A673 (cell line): ENCODE data around the gene ZNF708. TPM values are rescaled to one million over a fixed set of nuclear protein-coding genes. Genes with fewer than 3 reads are reported as not detected.
"Not testable (repeated sequence)": the region's sequence is repeated elsewhere in the genome, so short reads cannot be mapped to it uniquely, and the experiment has no call there.

Source experiments
- BruUV-seq: library from RNA; stranded (reverse); fragments of 400-500 nt; replicated peaks from 2 replicates; lab custom pipeline; 2021; lab: Mats Ljungman, UMichigan
- CTCF ChIA-PET: fragments of 300-600 bp; sonication (Branson Sonifier 250); formaldehyde crosslinking; loops from one replicate; lab custom pipeline; 2022; ENCODE audit warnings: antibody characterized with exemption; lab: Charles Lee
- POLR2A ChIA-PET: fragments of 300-600 bp; sonication (Branson Sonifier 250); formaldehyde crosslinking; loops from one replicate; lab custom pipeline; 2022; ENCODE audit warnings: antibody characterized with exemption; ENCODE audit not compliant: low non-redundant PET; lab: Charles Lee
- DNase-seq: peaks from one replicate; pipeline ENCODE4 v3.0.0-alpha.2; 2015; ENCODE audit warnings: low spot score
- H3K27ac ChIP-seq: fragments of 200-600 bp; sonication (generic); 2 replicates; pipeline ENCODE4 v1.5.1; 2016; ENCODE audit warnings: mixed run types, low read depth, mild to moderate bottlenecking, mixed read lengths, antibody characterized with exemption, low read length; ENCODE audit not compliant: poor library complexity, severe bottlenecking
- H3K27me3 ChIP-seq: fragments of 200-600 bp; sonication (generic); replicated peaks from 2 replicates; pipeline ENCODE4 v1.6.1; 2017; ENCODE audit warnings: mixed run types, low read depth, mild to moderate bottlenecking, mixed read lengths, antibody characterized with exemption, low read length; ENCODE audit not compliant: insufficient read depth, poor library complexity
- H3K36me3 ChIP-seq: fragments of 200-600 bp; sonication (generic); 2 replicates; pipeline ENCODE4 v1.6.1; 2016; ENCODE audit warnings: mixed run types, mild to moderate bottlenecking, mixed read lengths, antibody characterized with exemption, low read length; ENCODE audit not compliant: insufficient read depth, poor library complexity, severe bottlenecking
- H3K4me1 ChIP-seq: fragments of 200-600 bp; sonication (generic); 2 replicates; pipeline ENCODE4 v1.6.1; 2017; ENCODE audit warnings: mixed run types, mild to moderate bottlenecking, mixed read lengths, antibody characterized with exemption, low read length; ENCODE audit not compliant: insufficient read depth, poor library complexity, severe bottlenecking
- H3K4me3 ChIP-seq: fragments of 200-600 bp; sonication (generic); 2 replicates; pipeline ENCODE4 v1.5.1; 2016; ENCODE audit warnings: low read depth, mixed run types, mild to moderate bottlenecking, mixed read lengths, low read length; ENCODE audit not compliant: poor library complexity, severe bottlenecking
- H3K9me3 ChIP-seq: fragments of 200-600 bp; sonication (generic); 2 replicates; pipeline ENCODE4 v1.6.1; 2016; ENCODE audit warnings: mixed run types, low read depth, mild to moderate bottlenecking, mixed read lengths, antibody characterized with exemption, low read length; ENCODE audit not compliant: poor library complexity, severe bottlenecking
- CTCF ChIP-seq: fragments of 300-800, 200-600 bp; sonication (generic); conservative IDR thresholded peaks from 2 replicates; pipeline ENCODE4 v1.5.1; 2017; ENCODE audit warnings: low read depth, mild to moderate bottlenecking, antibody characterized with exemption, low read length, moderate library complexity, mixed read lengths
- EZH2 ChIP-seq: fragments of 200-600 bp; sonication (generic); IDR thresholded peaks from 2 replicates; pipeline ENCODE4 v1.6.1; 2017; ENCODE audit warnings: borderline replicate concordance, low read depth, mild to moderate bottlenecking, mixed read lengths, antibody characterized with exemption, low read length; ENCODE audit not compliant: poor library complexity, severe bottlenecking
- intact Hi-C: fragments of 100-400 bp; cut with micrococcal nuclease; formaldehyde crosslinking; loops from one replicate; pipeline ENCODE4 v1.10.0; 2022; ENCODE audit not compliant: unreplicated experiment
- total RNA-seq: library from RNA; stranded (reverse); gene quantifications from 2 replicates; pipeline ENCODE4 v1.2.3, GENCODE V29; 2021

ZNF708 gene
- total RNA-seq, 1 experiment from 2014 or later = 9.4 TPM

GRCh38 chr19:21269813-21270212 is 59.4 kb downstream of the ZNF708 start:
- no peak overlapping the region for H3K27ac ChIP-seq
- no peaks in the 10 kb centered on the region for H3K4me1 ChIP-seq
- TF ChIP-seq EZH2 = no peak
- no peak for TF ChIP-seq CTCF
- H3K9me3 ChIP-seq = peaks cover 19% of the 10 kb centered on the region
- CTCF ChIA-PET = no interaction called here
- POLR2A ChIA-PET = no interaction called here
- BruUV-seq = no TSS peak
- H3K36me3 ChIP-seq = no peaks in the 10 kb centered on the region
- H3K4me3 ChIP-seq = no peak overlapping the region
- H3K27me3 ChIP-seq = no peaks in the 10 kb centered on the region
- intact Hi-C loops = no loop called here
- no peak for DNase-seq

- no peak for DNase-seq
- TF ChIP-seq EZH2 (no peak), CTCF (no peak)
- Histone ChIP-seq H3K36me3 (no peaks in the 10 kb centered on the region), H3K27ac (no peak overlapping the region), H3K4me1 (no peaks in the 10 kb centered on the region), H3K27me3 (no peaks in the 10 kb centered on the region), H3K9me3 (peaks cover 4% of the 10 kb centered on the region), H3K4me3 (no peak overlapping the region)
- intact Hi-C loops = no loop called here
- CTCF ChIA-PET = no interaction called here
- no TSS peak for BruUV-seq
- POLR2A ChIA-PET = no interaction called here
Observed at GRCh38 chr19:21264891-21265290, 64.3 kb downstream of the ZNF708 start.

- no peak for DNase-seq
- CTCF ChIA-PET = no interaction called here
- Histone ChIP-seq H3K9me3 (peaks cover 4% of the 10 kb centered on the region), H3K4me3 (no peak overlapping the region), H3K4me1 (no peaks in the 10 kb centered on the region), H3K27ac (no peak overlapping the region), H3K36me3 (no peaks in the 10 kb centered on the region), H3K27me3 (no peaks in the 10 kb centered on the region)
- POLR2A ChIA-PET = no interaction called here
- intact Hi-C loops = no loop called here
- BruUV-seq = no TSS peak
- no peak for TF ChIP-seq CTCF
- TF ChIP-seq EZH2 = no peak
Observed at GRCh38 chr19:21264416-21264815, 64.8 kb downstream of the ZNF708 start.

GRCh38 chr19:21260848-21261381 is 68.3 kb downstream of the ZNF708 start:
- H3K4me3 ChIP-seq, H3K27me3 ChIP-seq, H3K9me3 ChIP-seq, H3K4me1 ChIP-seq, H3K27ac ChIP-seq, H3K36me3 ChIP-seq, POLR2A ChIA-PET, BruUV-seq, CTCF ChIA-PET, intact Hi-C loops, DNase-seq: not testable (repeated sequence)
